Fibroblast of pulmonary artery (primary cell): Measurements from ENCODE around the gene RIPOR2.
"Not testable (repeated sequence)": the region's sequence is repeated elsewhere in the genome, so short reads cannot be mapped to it uniquely, and the experiment has no call there.

ENCODE experiments used
- DNase-seq: peaks from one replicate; pipeline ENCODE4 v3.0.0-alpha.2; 2010; ENCODE audit warnings: low read depth
- H3K4me3 ChIP-seq: replicated peaks from 2 replicates; pipeline ENCODE4 v1.5.1; 2011; ENCODE audit warnings: low read depth, mild to moderate bottlenecking, control low read depth, low read length, moderate library complexity
- CTCF ChIP-seq: IDR thresholded peaks from 2 replicates; pipeline ENCODE4 v1.5.1; 2011; ENCODE audit warnings: mild to moderate bottlenecking, control low read depth, low read length, inconsistent platforms; ENCODE audit errors: missing control alignments

The RIPOR2 gene

GRCh38 chr6:24927277-24927955, 8.3 kb downstream of the RIPOR2 start:
- no peak overlapping the region for H3K4me3 ChIP-seq
- TF ChIP-seq CTCF, result no peak

GRCh38 chr6:24926647-24927046, 9.1 kb downstream of the RIPOR2 start:
- DNase-seq, H3K4me3 ChIP-seq: not testable (repeated sequence)

More at GRCh38 chr6:24927277-24927955, 8.3 kb downstream of the RIPOR2 start:
- no peak for DNase-seq

GRCh38 chr6:24926192-24926591, 9.6 kb downstream of the RIPOR2 start:
- H3K4me3 ChIP-seq, result no peak overlapping the region
- TF ChIP-seq CTCF, result no peak
- DNase-seq, result no peak

GRCh38 chr6:24925661-24926060, 10.1 kb downstream of the RIPOR2 start:
- no peak for DNase-seq
- TF ChIP-seq CTCF, result no peak
- H3K4me3 ChIP-seq, result no peak overlapping the region

GRCh38 chr6:24924580-24925356, 11.0 kb downstream of the RIPOR2 start:
- DNase-seq, result no peak
- no peak overlapping the region for H3K4me3 ChIP-seq

GRCh38 chr6:24923885-24924401, 11.8 kb downstream of the RIPOR2 start:
- no peak overlapping the region for H3K4me3 ChIP-seq
- DNase-seq, result no peak
- no peak for TF ChIP-seq CTCF

More at GRCh38 chr6:24924580-24925356, 11.0 kb downstream of the RIPOR2 start:
- TF ChIP-seq CTCF, result no peak

GRCh38 chr6:24922814-24923213, 12.9 kb downstream of the RIPOR2 start:
- DNase-seq, result no peak
- no peak for TF ChIP-seq CTCF
- no peak overlapping the region for H3K4me3 ChIP-seq
